WTC11 (cell line): ENCODE results near the gene SLC9A9. TPM values are rescaled to one million over a fixed set of nuclear protein-coding genes. Genes with fewer than 3 reads are reported as not detected.

Experiments
- ATAC-seq: fragments of 200-7000 bp; cut with Tn5 transposase; 2 replicates; pipeline ENCODE4 v1.10.0; 2021; ENCODE audit warnings: mild to moderate bottlenecking, moderate library complexity
- CTCF ChIA-PET: fragments of 300-600 bp; sonication (Branson Sonifier 250); formaldehyde crosslinking; loops from one replicate; lab custom pipeline; 2021; ENCODE audit warnings: antibody characterized with exemption; lab: Charles Lee
- POLR2A ChIA-PET: fragments of 350-600 bp; sonication (Branson Sonifier 250); formaldehyde crosslinking; loops from one replicate; lab custom pipeline; 2021; ENCODE audit warnings: antibody characterized with exemption; lab: Charles Lee
- DNase-seq: peaks from one replicate; pipeline ENCODE4 v3.0.0; 2021; ENCODE audit warnings: low spot score
- H3K27ac Mint-ChIP-seq: 2 replicates; pipeline ENCODE4 v1.8.0; 2021; ENCODE audit warnings: mixed read lengths
- H3K27me3 Mint-ChIP-seq: 2 replicates; pipeline ENCODE4 v1.8.0; 2021; ENCODE audit warnings: low read depth, mild to moderate bottlenecking, moderate library complexity, mixed read lengths
- H3K36me3 Mint-ChIP-seq: 2 replicates; pipeline ENCODE4 v1.8.0; 2021; ENCODE audit warnings: mixed read lengths
- H3K4me1 Mint-ChIP-seq: 2 replicates; pipeline ENCODE4 v1.8.0; 2022; ENCODE audit warnings: mixed read lengths
- H3K4me3 Mint-ChIP-seq: 2 replicates; pipeline ENCODE4 v1.8.0; 2021; ENCODE audit warnings: mild to moderate bottlenecking, moderate library complexity, mixed read lengths
- H3K9me3 Mint-ChIP-seq: 2 replicates; pipeline ENCODE4 v1.8.0; 2021; ENCODE audit warnings: mixed read lengths
- CBFB ChIP-seq: sonication (generic); formaldehyde crosslinking; IDR thresholded peaks from 2 replicates; pipeline ENCODE4 v1.8.1; 2022; ENCODE audit warnings: mild to moderate bottlenecking, low read depth, missing genetic modification reagents
- E2F4 ChIP-seq: sonication (generic); formaldehyde crosslinking; IDR thresholded peaks from 2 replicates; pipeline ENCODE4 v1.8.1; 2022; ENCODE audit warnings: low read depth, mild to moderate bottlenecking, moderate library complexity, missing genetic modification reagents, borderline replicate concordance
- E2F5 ChIP-seq: sonication (generic); formaldehyde crosslinking; IDR thresholded peaks from 2 replicates; pipeline ENCODE4 v1.8.1; 2022; ENCODE audit warnings: mild to moderate bottlenecking, moderate library complexity, missing genetic modification reagents
- ELF4 ChIP-seq: sonication (generic); formaldehyde crosslinking; IDR thresholded peaks from 2 replicates; pipeline ENCODE4 v1.8.1; 2022; ENCODE audit warnings: low read depth, mild to moderate bottlenecking, moderate library complexity, missing genetic modification reagents
- FOXJ3 ChIP-seq: sonication (generic); formaldehyde crosslinking; IDR thresholded peaks from 2 replicates; pipeline ENCODE4 v1.9.0; 2021; ENCODE audit warnings: missing genetic modification reagents, mild to moderate bottlenecking, borderline replicate concordance
- FOXP1 ChIP-seq: sonication (generic); formaldehyde crosslinking; IDR thresholded peaks from 2 replicates; pipeline ENCODE4 v1.8.0; 2022; ENCODE audit warnings: missing genetic modification reagents, mild to moderate bottlenecking, moderate library complexity, borderline replicate concordance
- HMGA2 ChIP-seq: fragments of 250-450 bp; sonication (Bioruptor Pico); IDR thresholded peaks from 2 replicates; pipeline ENCODE4 v1.4.0; 2021; ENCODE audit warnings: mild to moderate bottlenecking, moderate library complexity
- HMGXB4 ChIP-seq: sonication (generic); formaldehyde crosslinking; IDR thresholded peaks from 2 replicates; pipeline ENCODE4 v1.8.1; 2023; ENCODE audit warnings: mild to moderate bottlenecking, moderate library complexity, missing genetic modification reagents
- IRF1 ChIP-seq: sonication (generic); formaldehyde crosslinking; IDR thresholded peaks from 2 replicates; pipeline ENCODE4 v1.8.0; 2023; ENCODE audit warnings: missing genetic modification reagents
- JAZF1 ChIP-seq: fragments of 250-450 bp; sonication (Bioruptor Pico); IDR thresholded peaks from 2 replicates; pipeline ENCODE4 v1.9.0; 2021; ENCODE audit warnings: moderate library complexity, mild to moderate bottlenecking, inconsistent platforms
- NFATC4 ChIP-seq: fragments of 250-450 bp; sonication (Bioruptor Pico); IDR thresholded peaks from 2 replicates; pipeline ENCODE4 v1.9.0; 2021; ENCODE audit warnings: mild to moderate bottlenecking
- NFE2L1 ChIP-seq: sonication (generic); formaldehyde crosslinking; IDR thresholded peaks from 2 replicates; pipeline ENCODE4 v1.8.1; 2023; ENCODE audit warnings: missing genetic modification reagents
- NFYB ChIP-seq: sonication (generic); formaldehyde crosslinking; conservative IDR thresholded peaks from 2 replicates; pipeline ENCODE4 v1.8.0; 2022; ENCODE audit warnings: low read depth, missing genetic modification reagents
- PREB ChIP-seq: sonication (generic); formaldehyde crosslinking; IDR thresholded peaks from 2 replicates; pipeline ENCODE4 v1.8.1; 2022; ENCODE audit warnings: mild to moderate bottlenecking, missing genetic modification reagents, moderate library complexity, borderline replicate concordance
- SMAD3 ChIP-seq: sonication (generic); formaldehyde crosslinking; IDR thresholded peaks from 2 replicates; pipeline ENCODE4 v1.8.0; 2022; ENCODE audit warnings: missing genetic modification reagents, mild to moderate bottlenecking, borderline replicate concordance
- SOX15 ChIP-seq: fragments of 250-450 bp; sonication (Bioruptor Pico); IDR thresholded peaks from 2 replicates; pipeline ENCODE4 v1.9.0; 2021; ENCODE audit warnings: mild to moderate bottlenecking
- TEAD1 ChIP-seq: sonication (generic); formaldehyde crosslinking; IDR thresholded peaks from 2 replicates; pipeline ENCODE4 v1.8.0; 2022; ENCODE audit warnings: mild to moderate bottlenecking, missing genetic modification reagents
- TP53 ChIP-seq: sonication (generic); formaldehyde crosslinking; IDR thresholded peaks from 2 replicates; pipeline ENCODE4 v1.8.1; 2023; ENCODE audit warnings: mild to moderate bottlenecking, missing genetic modification reagents
- USF1 ChIP-seq: sonication (generic); formaldehyde crosslinking; IDR thresholded peaks from 2 replicates; pipeline ENCODE4 v1.8.0; 2022; ENCODE audit warnings: mild to moderate bottlenecking, missing genetic modification reagents
- USF2 ChIP-seq: sonication (generic); formaldehyde crosslinking; IDR thresholded peaks from 2 replicates; pipeline ENCODE4 v1.8.1; 2023; ENCODE audit warnings: mild to moderate bottlenecking, missing genetic modification reagents, moderate library complexity
- ZMAT4 ChIP-seq: fragments of 250-450 bp; sonication (Bioruptor Pico); IDR thresholded peaks from 2 replicates; pipeline ENCODE4 v1.9.0; 2021; ENCODE audit warnings: mild to moderate bottlenecking
- ZNF423 ChIP-seq: fragments of 250-450 bp; sonication (Bioruptor Pico); IDR thresholded peaks from 2 replicates; pipeline ENCODE4 v2.1.2; 2022; ENCODE audit warnings: mild to moderate bottlenecking, moderate library complexity
- ZNF425 ChIP-seq: fragments of 250-450 bp; sonication (Bioruptor Pico); conservative IDR thresholded peaks from 2 replicates; pipeline ENCODE4 v1.9.0; 2021; ENCODE audit warnings: mild to moderate bottlenecking
- ZSCAN18 ChIP-seq: fragments of 250-450 bp; sonication (Bioruptor Pico); IDR thresholded peaks from 2 replicates; pipeline ENCODE4 v2.1.2; 2022; ENCODE audit warnings: mild to moderate bottlenecking, moderate library complexity
- total RNA-seq: library from RNA; stranded (reverse); gene quantifications from 3 replicates; pipeline ENCODE4 v1.2.3, GENCODE V29; 2021

The SLC9A9 gene
- total RNA-seq, 1 experiment from 2014 or later, result 1.2 TPM

GRCh38 chr3:143343944-143344343, 504.3 kb downstream of the SLC9A9 start:
- no peaks in the 10 kb centered on the region for H3K36me3 Mint-ChIP-seq
- TF ChIP-seq USF1 (CRISPR knock-in tag) (no peak), TEAD1 (no peak), E2F4 (CRISPR knock-in tag) (no peak), ZMAT4 (CRISPR knock-in tag) (no peak), CBFB (CRISPR knock-in tag) (no peak), SMAD3 (CRISPR knock-in tag) (no peak), JAZF1 (CRISPR knock-in tag) (no peak), FOXJ3 (CRISPR knock-in tag) (no peak), HMGXB4 (CRISPR knock-in tag) (no peak), TP53 (CRISPR knock-in tag) (no peak), IRF1 (CRISPR knock-in tag) (no peak), NFE2L1 (CRISPR knock-in tag) (no peak), USF2 (CRISPR knock-in tag) (no peak), ELF4 (CRISPR knock-in tag) (no peak), ZNF423 (CRISPR knock-in tag) (no peak)
- H3K27ac Mint-ChIP-seq, result no peak overlapping the region
- DNase-seq, result no peak
- no peak overlapping the region for H3K4me3 Mint-ChIP-seq
- no peaks in the 10 kb centered on the region for H3K9me3 Mint-ChIP-seq
- H3K27me3 Mint-ChIP-seq, result no peaks in the 10 kb centered on the region
- H3K4me1 Mint-ChIP-seq, result no peaks in the 10 kb centered on the region
- ATAC-seq, result no peak
- ChIA-PET POLR2A (no interaction called here), CTCF (no interaction called here)

- POLR2A ChIA-PET, result no interaction called here
- ATAC-seq (no peak), DNase-seq (no peak)
- Mint-ChIP-seq H3K27ac (no peak overlapping the region), H3K4me1 (no peaks in the 10 kb centered on the region), H3K36me3 (no peaks in the 10 kb centered on the region), H3K4me3 (no peak overlapping the region), H3K27me3 (no peaks in the 10 kb centered on the region), H3K9me3 (no peaks in the 10 kb centered on the region)
- CTCF ChIA-PET, result no interaction called here
- TF ChIP-seq FOXJ3 (CRISPR knock-in tag) (no peak), FOXP1 (CRISPR knock-in tag) (no peak), ZNF423 (CRISPR knock-in tag) (no peak), NFE2L1 (CRISPR knock-in tag) (no peak), E2F5 (CRISPR knock-in tag) (no peak), SOX15 (CRISPR knock-in tag) (no peak), NFATC4 (CRISPR knock-in tag) (no peak), HMGA2 (no peak), CBFB (CRISPR knock-in tag) (no peak), NFYB (CRISPR knock-in tag) (no peak), PREB (CRISPR knock-in tag) (no peak), ZSCAN18 (no peak), ZNF425 (no peak)
These were observed 505.2 kb downstream of the SLC9A9 start for GRCh38 chr3:143343031-143343430.
